Natural killer cell treated with Interleukin-12 subunit alpha and Interleukin-12 subunit beta and Interleukin-15 and Interleukin-18, amount 100 ng/mL, for 72 hours (primary cell): ENCODE data around the gene BTBD9. TPM values are rescaled to one million over a fixed set of nuclear protein-coding genes. Genes with fewer than 3 reads are reported as not detected.

Experiments used
- ATAC-seq, 2 donors: fragments of 150-1000 bp; cut with Tn5 transposase in 1 of 2; sonication (Bioruptor Pico), chemical (Tn5 transposase) in 1 of 2; 2 replicates each; pipeline ENCODE4 v1.10.0; 2021
- DNase-seq: peaks from one replicate; pipeline ENCODE4 v3.0.0; 2022; ENCODE audit warnings: low spot score
- H3K27ac Mint-ChIP-seq, 2 donors: 1 replicate in 1 of 2; 2 replicates in 1 of 2; pipeline ENCODE4 v1.8.0; 2022; ENCODE audit warnings: mixed read lengths in 2 of 2, mild to moderate bottlenecking in 1 of 2, moderate library complexity in 1 of 2
- H3K27me3 Mint-ChIP-seq, 2 donors: 1 replicate in 1 of 2; 2 replicates in 1 of 2; pipeline ENCODE4 v1.8.0; 2022; ENCODE audit warnings: mixed read lengths in 2 of 2
- H3K36me3 Mint-ChIP-seq: one replicate; pipeline ENCODE4 v1.8.0; 2022; ENCODE audit warnings: mixed read lengths
- H3K4me1 Mint-ChIP-seq, 2 donors: 1 replicate in 1 of 2; 2 replicates in 1 of 2; pipeline ENCODE4 v1.8.0; 2022; ENCODE audit warnings: low read depth in 2 of 2, mixed read lengths in 2 of 2, mild to moderate bottlenecking in 1 of 2
- H3K4me3 Mint-ChIP-seq: one replicate; pipeline ENCODE4 v1.8.0; 2022; ENCODE audit warnings: mixed read lengths
- H3K9me3 Mint-ChIP-seq: 2 replicates; pipeline ENCODE4 v1.8.0; 2022; ENCODE audit warnings: mixed read lengths
- total RNA-seq, 2 donors: library from RNA; stranded (reverse); gene quantifications; one replicate each; pipeline ENCODE4 v1.2.3, GENCODE V29; 2022

Gene BTBD9
- total RNA-seq = 10 to 100 TPM; 27.7 to 34.2 TPM

DNA sequence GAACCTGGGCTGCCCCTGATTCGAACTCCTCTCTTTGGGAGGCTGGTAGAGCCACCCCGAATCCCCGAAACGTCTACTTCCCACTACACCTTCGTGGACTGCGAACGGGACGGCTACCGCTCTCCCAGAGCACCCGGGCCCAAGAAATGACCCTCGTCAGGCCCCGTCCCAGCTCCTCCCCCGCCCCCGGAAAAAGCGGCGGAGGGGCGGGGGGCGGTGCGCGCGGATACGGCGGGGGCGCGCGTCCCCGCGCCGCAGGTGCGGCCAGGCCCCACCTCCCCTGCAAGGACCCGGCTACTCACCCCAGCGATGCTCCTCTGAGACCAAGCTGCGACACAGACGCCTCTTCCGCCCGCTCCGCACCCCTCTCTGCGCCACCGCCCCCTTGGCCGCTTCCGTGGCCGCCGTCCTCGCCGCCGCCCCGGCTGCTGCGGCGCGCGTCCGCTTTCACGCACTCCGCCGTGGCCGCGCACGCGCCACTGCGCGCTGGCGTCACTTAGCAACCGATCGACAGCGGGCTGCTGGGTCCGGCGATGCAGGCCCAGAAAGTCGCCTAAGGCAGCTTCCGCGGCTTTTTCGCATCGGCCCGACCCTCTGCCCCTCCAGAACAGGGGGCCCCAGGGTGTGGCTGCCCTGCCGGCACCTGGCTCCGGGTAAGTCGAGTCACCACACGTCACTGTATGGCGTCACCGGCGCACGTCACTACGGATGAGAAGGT is at the start of gene BTBD9:
TSS of gene BTBD9 (minus strand) at position 432 of the 718 bp plus-strand sequence.
- peaks cover 36 to 46% of the 10 kb centered on the region in 2 donors for H3K4me1 Mint-ChIP-seq

GRCh38 chr6:38688579-38689087 is 48.9 kb upstream of the BTBD9 start:
- Mint-ChIP-seq H3K27me3 (no peaks in the 10 kb centered on the region), H3K4me1 (peaks cover 15 to 18% of the 10 kb centered on the region in 2 donors), H3K9me3 (no peaks in the 10 kb centered on the region), H3K36me3 (no peaks in the 10 kb centered on the region), H3K4me3 (no peak overlapping the region), H3K27ac (peak overlapping the region in 1 of 2 donors; percentile 63)
- ATAC-seq (no peak), DNase-seq (no peak)

More for the DNA sequence above, at the start of gene BTBD9:
- peak; percentile 87 for DNase-seq
- H3K27ac Mint-ChIP-seq = peak within 1 kb of the TSS; percentile 72 to 82
- peaks cover 3% of the 10 kb centered on the region for H3K9me3 Mint-ChIP-seq
- H3K36me3 Mint-ChIP-seq = no peaks in the 10 kb centered on the region
- peak; percentile 93 for ATAC-seq
- no peaks in the 10 kb centered on the region for H3K27me3 Mint-ChIP-seq
- peak within 1 kb of the TSS; percentile 78 for H3K4me3 Mint-ChIP-seq

- Mint-ChIP-seq H3K4me3 (no peak overlapping the region), H3K9me3 (no peaks in the 10 kb centered on the region), H3K36me3 (no peaks in the 10 kb centered on the region), H3K27ac (peak overlapping the region in 1 of 2 donors; percentile 49), H3K27me3 (no peaks in the 10 kb centered on the region), H3K4me1 (peaks cover 12 to 16% of the 10 kb centered on the region in 2 donors)
- no peak for DNase-seq
- no peak for ATAC-seq
Measured at GRCh38 chr6:38687549-38687948, 47.8 kb upstream of the BTBD9 start.

- ATAC-seq (no peak), DNase-seq (no peak)
- H3K9me3 Mint-ChIP-seq = no peaks in the 10 kb centered on the region
- peak overlapping the region in 1 of 2 donors; percentile 49 for H3K27ac Mint-ChIP-seq
- no peak overlapping the region for H3K4me3 Mint-ChIP-seq
- H3K36me3 Mint-ChIP-seq = peaks cover 2% of the 10 kb centered on the region
- no peaks in the 10 kb centered on the region for H3K27me3 Mint-ChIP-seq
- H3K4me1 Mint-ChIP-seq = peaks cover 8 to 16% of the 10 kb centered on the region in 2 donors
Measured at GRCh38 chr6:38687043-38687353, 47.3 kb upstream of the BTBD9 start.

GRCh38 chr6:38686270-38687042 is 46.7 kb upstream of the BTBD9 start:
- no peak overlapping the region for H3K27ac Mint-ChIP-seq
- peaks cover 7% of the 10 kb centered on the region for H3K36me3 Mint-ChIP-seq
- no peaks in the 10 kb centered on the region for H3K9me3 Mint-ChIP-seq

GRCh38 chr6:38684904-38685303 is 45.2 kb upstream of the BTBD9 start:
- H3K27me3 Mint-ChIP-seq = no peaks in the 10 kb centered on the region
- H3K36me3 Mint-ChIP-seq = peaks cover 7% of the 10 kb centered on the region
- no peak overlapping the region for H3K4me3 Mint-ChIP-seq
- ATAC-seq (no peak), DNase-seq (no peak)
- H3K27ac Mint-ChIP-seq = no peak overlapping the region
- H3K9me3 Mint-ChIP-seq = no peaks in the 10 kb centered on the region
- H3K4me1 Mint-ChIP-seq = peaks cover 8 to 16% of the 10 kb centered on the region in 2 donors

More at GRCh38 chr6:38686270-38687042, 46.7 kb upstream of the BTBD9 start:
- Mint-ChIP-seq H3K27me3 (no peaks in the 10 kb centered on the region), H3K4me1 (peaks cover 8 to 16% of the 10 kb centered on the region in 2 donors), H3K4me3 (no peak overlapping the region)
- DNase-seq (no peak), ATAC-seq (no peak)

GRCh38 chr6:38684237-38684636 is 44.5 kb upstream of the BTBD9 start:
- no peak overlapping the region for H3K27ac Mint-ChIP-seq
- peaks cover 8 to 13% of the 10 kb centered on the region in 2 donors for H3K4me1 Mint-ChIP-seq
- H3K9me3 Mint-ChIP-seq = no peaks in the 10 kb centered on the region
- no peak for DNase-seq
- H3K36me3 Mint-ChIP-seq = peaks cover 7% of the 10 kb centered on the region
- H3K27me3 Mint-ChIP-seq = no peaks in the 10 kb centered on the region
- ATAC-seq = no peak
- no peak overlapping the region for H3K4me3 Mint-ChIP-seq

- no peaks in the 10 kb centered on the region for H3K27me3 Mint-ChIP-seq
- H3K36me3 Mint-ChIP-seq = peaks cover 14% of the 10 kb centered on the region
- ATAC-seq (no peak), DNase-seq (no peak)
- H3K27ac Mint-ChIP-seq = no peak overlapping the region
- no peaks in the 10 kb centered on the region for H3K9me3 Mint-ChIP-seq
- no peak overlapping the region for H3K4me3 Mint-ChIP-seq
- peaks cover 0 to 9% of the 10 kb centered on the region in 2 donors for H3K4me1 Mint-ChIP-seq
Measured at GRCh38 chr6:38681850-38682249, 42.1 kb upstream of the BTBD9 start.

DNA sequence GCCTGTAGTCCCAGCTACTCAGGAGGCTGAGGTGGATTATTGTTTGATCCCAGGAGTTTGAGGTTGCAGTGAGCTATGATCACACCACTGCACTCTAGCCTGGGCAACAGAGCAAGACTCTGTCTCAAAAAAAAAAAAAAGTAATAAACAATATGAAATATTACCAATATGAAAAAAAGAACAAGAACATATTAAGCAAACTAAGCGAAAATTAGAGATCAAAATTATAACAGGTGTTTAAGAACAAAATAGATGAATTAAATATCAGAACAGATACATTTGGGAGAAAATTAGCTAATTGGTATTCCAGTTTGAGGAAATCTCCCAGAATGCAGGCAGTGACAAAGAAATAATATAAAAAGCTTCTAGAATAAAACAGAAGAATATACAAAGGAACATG is 39.9 kb upstream of the BTBD9 start:
- Mint-ChIP-seq H3K4me1 (peaks cover 10 to 11% of the 10 kb centered on the region in 2 donors), H3K4me3 (no peak overlapping the region), H3K36me3 (peaks cover 33% of the 10 kb centered on the region), H3K9me3 (no peaks in the 10 kb centered on the region), H3K27me3 (no peaks in the 10 kb centered on the region), H3K27ac (no peak overlapping the region)
- ATAC-seq = no peak
- no peak for DNase-seq

GRCh38 chr6:38678178-38678760 is 38.5 kb upstream of the BTBD9 start:
- peaks cover 33% of the 10 kb centered on the region for H3K36me3 Mint-ChIP-seq
- no peaks in the 10 kb centered on the region for H3K27me3 Mint-ChIP-seq
- no peak for DNase-seq
- H3K4me3 Mint-ChIP-seq = no peak overlapping the region
- H3K27ac Mint-ChIP-seq = peak overlapping the region in 1 of 2 donors; percentile 65
- no peaks in the 10 kb centered on the region for H3K9me3 Mint-ChIP-seq
- no peak for ATAC-seq
- peaks cover 21 to 25% of the 10 kb centered on the region in 2 donors for H3K4me1 Mint-ChIP-seq

- Mint-ChIP-seq H3K36me3 (peaks cover 32% of the 10 kb centered on the region), H3K27me3 (no peaks in the 10 kb centered on the region), H3K4me1 (peaks cover 30 to 31% of the 10 kb centered on the region in 2 donors), H3K4me3 (no peak overlapping the region), H3K27ac (peak overlapping the region; percentile 65 to 75), H3K9me3 (no peaks in the 10 kb centered on the region)
- ATAC-seq = no peak
- no peak for DNase-seq
Measured at GRCh38 chr6:38676974-38677544, 37.3 kb upstream of the BTBD9 start.

DNA sequence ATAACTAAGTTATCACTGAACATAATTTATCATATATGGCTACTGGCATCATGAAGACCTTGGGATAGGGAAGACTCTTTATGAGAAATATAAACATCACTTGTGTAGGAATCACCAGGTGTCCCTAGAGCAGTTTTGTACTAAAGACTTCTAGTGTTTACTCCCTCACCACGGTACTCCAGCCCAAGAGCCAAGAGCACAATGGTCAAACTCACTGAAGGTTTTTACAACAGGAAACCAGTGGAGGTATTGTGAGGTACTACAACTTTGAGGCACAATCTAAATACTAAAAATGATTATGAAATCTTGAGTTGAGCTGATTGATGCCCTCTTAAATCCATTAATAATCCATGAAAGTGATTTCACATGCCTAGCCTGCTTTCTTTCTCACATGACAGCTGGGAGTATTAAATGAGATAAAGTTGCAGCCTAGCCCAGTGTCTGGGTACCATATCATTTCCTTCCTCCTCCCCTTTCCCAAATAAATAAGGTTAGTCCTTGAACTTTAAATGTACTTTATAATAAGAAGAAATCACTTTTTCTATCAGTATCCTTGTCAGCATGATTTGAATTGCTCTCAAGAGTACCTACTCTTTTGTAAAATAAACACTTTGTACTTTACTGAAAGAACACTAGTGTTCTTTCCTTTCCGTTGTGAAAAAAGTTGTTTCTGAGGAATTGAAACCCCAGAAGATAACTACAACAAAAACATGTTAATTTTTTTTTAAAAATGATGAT is 36.7 kb upstream of the BTBD9 start:
- Mint-ChIP-seq H3K27me3 (no peaks in the 10 kb centered on the region), H3K27ac (peak overlapping the region; percentile 65 to 75), H3K4me3 (no peak overlapping the region), H3K9me3 (no peaks in the 10 kb centered on the region), H3K4me1 (peaks cover 33 to 34% of the 10 kb centered on the region in 2 donors), H3K36me3 (peaks cover 26% of the 10 kb centered on the region)
- ATAC-seq (no peak), DNase-seq (no peak)
